ENCODE measurements around the gene BRD1.
A peak's percentile ranks its signal among the peaks of the same experiment; 100 is the strongest.
"Not testable (repeated sequence)": the region's sequence is repeated elsewhere in the genome, so short reads cannot be mapped to it uniquely, and the experiment has no call there.

The BRD1 gene

GRCh38 chr22:49781886-49782285 is 45.8 kb downstream of the BRD1 start:
- not testable (repeated sequence) for DNase-seq

DNA sequence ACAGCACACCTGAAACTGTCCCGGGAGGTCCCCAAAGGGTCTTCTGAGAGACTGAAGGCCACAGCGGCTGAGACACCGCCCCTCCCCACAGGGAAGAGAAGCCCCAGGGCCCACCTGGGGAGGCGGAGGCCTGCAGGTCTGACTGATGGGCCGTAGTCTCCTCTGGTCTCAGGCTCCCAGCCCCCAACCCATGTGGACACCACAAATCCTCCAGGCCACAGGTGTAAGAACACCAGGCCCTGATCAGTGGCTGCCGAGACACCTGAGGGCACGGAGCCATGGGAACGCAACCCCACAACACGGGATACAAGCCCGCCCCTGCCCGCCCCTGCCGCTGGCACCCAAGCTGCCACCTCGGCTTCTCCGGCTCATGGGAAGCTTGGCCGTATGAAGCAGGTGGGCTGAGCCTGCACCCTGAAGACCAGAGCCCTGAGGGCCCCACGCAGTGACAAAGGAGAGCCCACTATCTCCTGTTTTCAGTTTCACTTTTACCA is 46.3 kb downstream of the BRD1 start:
- no peak for DNase-seq

GRCh38 chr22:49780698-49781288 is 46.9 kb downstream of the BRD1 start:
- no peak for DNase-seq

DNA sequence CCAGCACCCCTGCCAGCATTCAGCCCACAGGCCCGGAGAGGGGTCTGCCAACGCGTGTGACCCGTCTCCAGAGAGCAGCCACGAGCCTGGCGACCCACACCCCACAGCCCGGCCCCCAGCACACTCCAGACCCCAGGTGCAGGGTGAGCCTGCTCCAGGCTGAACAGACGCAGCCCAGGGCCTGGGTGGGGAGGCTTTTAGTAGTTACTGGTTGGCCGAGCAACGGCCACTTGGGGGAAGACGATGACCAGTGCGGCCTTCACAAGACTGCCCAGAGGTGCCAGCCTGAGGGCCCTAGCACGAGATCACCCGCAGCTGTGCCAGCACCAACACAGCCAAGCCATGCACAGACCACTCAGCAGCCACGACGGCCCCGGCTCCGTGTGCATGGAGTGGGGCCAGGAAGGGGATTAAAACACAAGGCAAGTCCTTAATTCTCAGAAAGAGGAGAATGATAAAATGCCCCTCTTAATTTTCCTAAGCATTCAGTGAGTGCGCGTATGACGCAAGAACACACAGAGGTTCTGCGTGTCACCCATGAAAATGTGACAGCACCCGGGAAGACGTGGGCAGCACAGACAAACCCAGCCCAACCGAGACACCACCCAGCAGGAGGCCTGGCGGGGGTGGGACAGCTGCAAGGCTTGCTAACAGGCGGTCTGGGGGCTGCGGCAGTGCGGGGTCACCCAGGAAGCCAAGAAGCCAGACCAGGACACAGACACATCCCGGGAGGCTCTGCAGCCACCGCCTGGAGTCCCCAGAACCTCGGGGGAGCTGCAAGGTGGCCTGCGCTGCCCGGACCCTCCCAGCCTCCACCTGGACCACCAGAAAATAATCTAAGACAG is 47.6 kb downstream of the BRD1 start:
- DNase-seq, result no peak

DNA sequence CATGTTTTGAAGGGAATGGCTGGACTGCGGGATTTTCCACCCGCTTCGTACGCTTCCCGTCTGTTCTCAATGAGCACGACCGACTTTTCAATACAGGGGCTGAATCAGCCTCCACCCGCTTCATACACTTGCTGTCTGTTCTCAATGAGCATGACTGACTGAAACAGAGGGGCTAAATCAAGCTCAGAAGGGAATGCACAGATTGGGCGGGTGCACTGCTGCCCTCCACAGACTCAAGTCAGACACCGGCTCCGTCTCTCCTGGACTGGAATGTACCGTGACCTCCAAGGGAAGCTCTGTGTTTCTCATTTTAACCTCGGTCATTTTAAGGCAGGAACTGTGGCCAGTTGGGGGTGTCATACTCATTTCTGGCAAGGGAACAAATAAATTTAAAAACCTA is 48.5 kb downstream of the BRD1 start:
- no peak for DNase-seq

DNA sequence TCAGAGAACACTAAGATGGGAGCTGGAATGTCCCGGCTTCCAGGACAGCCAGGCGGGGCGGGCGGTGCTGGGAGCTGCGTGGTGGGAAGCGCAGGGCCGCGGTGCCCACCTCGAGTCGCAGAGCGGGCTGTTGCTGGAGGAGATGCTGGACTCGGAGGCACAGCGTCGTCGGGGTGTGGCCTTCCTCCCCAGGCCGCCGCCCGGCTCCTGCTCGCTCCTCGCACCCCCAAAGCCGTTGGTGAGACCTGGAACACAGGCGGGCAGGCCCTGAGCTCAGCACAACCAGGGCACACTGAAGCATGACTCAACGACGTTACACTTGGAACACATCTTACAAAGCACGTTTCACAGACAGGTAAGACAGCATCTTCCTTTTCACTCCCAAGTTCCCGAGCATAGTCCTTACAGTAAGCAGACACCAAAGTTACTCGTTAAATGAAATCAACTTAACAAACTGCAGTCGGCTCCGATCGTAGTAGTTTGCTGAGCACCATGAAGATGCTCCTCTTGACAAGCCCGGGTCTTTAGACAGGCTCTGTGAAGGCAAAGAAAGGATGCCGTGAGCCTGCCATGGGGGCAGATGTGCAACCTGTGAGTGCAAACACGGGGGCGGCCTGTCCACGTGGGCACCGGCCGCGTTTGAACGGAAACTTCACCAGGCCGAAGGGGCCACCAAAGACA is 50.0 kb downstream of the BRD1 start:
- no peak for DNase-seq

DNA sequence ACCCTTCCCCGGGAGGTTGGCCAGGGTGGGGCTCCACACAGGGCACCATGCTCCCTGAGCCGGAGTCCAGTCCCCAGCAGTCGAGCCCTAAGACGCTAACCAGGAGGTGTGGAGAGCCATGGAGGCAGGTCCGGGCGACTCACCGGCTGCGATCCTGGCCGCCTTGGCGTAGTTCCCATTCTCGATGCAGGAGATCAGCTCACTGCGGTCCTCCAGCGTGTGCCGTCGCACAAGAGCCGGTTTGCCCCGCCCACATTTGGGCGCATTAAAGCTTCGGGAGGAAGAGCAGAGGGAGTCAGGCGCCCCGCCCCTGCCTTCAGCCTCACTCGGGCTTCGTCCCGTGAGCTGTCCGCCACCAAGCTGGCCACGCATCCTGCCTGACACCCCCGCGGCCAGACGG is 50.8 kb downstream of the BRD1 start:
- no peak for DNase-seq

DNA sequence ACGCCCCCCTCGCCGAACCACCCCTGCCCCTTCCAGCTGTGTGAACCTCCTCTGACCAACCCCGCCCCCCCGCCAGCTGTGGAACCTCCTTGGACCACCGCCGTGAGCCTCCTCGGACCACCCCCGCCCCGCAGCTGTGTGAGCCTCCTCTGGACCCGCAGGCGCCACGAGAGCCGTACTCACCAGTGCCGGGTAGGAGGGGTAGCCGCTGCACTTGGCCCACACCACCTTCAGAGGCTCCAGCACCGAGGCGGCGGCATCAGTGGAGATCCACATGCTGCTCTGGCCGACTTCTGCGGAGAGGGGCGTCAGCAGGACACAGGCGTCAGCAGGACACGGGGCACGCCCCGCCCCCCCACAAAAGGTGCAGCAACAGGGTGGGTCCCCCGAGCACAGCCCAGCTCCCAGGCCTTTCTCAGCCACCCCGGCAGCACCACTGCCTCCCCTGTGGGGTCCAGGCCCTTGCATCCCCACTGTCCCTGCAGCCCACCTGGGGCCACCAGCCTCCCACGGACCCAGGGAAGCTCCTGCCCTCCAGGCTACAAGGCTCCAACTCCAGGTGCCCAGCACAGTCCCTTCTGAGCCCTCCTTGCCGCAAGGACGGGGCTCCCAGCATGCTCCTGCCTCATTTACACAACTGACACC is 51.7 kb downstream of the BRD1 start:
- no peak for DNase-seq

DNA sequence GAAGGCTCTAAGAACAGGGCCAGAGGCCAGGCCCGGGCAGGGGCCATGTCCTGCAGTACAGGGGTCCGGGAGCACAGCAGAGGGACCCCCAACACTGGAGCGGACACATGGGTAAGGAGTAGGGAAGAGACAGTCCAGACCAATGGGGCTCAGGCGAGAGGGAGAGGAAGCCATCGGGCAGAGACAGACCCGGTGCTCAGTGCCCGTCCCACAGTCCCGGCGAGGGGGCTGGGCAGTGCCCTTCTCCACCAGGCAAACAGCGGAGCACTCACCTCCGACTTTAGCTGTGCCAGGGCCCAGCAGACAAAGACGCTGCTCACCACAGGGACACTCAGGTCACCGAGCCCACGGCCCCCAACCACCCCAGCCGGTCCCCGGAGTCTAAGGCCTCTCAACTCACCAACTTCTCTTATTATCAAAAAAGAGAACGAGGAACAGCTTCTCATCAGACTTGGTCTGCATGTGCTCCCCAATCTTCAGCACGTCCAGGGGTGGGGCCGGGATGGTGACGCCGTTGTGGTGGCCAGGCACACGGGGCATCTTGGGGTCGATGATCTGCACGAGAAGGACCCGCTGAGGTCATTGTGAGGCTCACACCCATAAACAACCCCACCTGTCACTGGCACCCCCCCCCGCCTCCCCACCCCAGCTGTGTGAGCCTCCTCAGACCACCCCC is 52.3 kb downstream of the BRD1 start:
- no peak for DNase-seq

GRCh38 chr22:49774499-49775151 is 53.0 kb downstream of the BRD1 start:
- no peak for DNase-seq

GRCh38 chr22:49774046-49774445 is 53.6 kb downstream of the BRD1 start:
- no peak for DNase-seq

- DNase-seq, result no peak
These were observed 54.1 kb downstream of the BRD1 start for GRCh38 chr22:49773531-49773930.

GRCh38 chr22:49772692-49773091 is 55.0 kb downstream of the BRD1 start:
- no peak for DNase-seq

DNA sequence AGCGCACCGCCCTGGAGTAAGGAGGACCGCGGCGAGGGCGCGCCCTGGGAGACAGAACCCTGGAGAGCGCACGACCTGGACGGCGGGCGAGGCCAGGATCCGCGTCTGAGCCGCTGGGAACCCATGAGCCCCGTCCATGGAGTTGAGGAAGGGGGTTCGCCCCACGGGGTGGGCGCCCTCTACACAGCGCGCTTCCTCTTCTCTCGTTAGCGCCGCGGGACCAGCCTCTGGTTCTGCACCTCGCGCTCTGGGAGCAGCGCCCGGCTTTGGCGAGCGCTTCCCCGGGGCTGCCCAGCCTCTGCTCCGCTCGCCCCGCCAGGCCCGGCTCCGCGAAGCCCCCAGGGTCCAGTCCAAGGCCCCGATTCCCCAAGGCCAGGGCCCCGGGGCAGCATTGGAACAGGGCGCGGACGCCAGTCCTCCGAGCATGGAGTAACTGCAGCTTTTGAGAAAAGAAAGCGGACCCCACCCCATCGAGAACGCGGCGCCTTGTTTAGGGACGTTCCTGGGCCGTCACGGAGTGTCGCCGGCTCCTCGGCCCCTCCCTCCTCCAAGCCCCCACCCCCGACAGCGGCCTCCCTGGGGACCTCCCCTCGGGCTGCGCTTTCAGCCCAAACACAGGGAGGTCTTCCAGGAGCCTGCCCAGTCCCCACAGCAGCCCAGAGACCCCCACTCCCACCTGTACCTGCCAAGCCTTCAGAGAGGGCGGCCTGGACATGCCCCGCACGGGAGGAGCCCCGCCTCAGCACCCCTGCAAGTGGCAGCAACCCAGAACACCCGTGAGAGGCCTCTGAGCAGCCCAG is 56.2 kb downstream of the BRD1 start:
- DNase-seq, result no peak

- peak; percentile 31 for DNase-seq
These were observed 57.0 kb downstream of the BRD1 start for GRCh38 chr22:49770547-49771265.

DNA sequence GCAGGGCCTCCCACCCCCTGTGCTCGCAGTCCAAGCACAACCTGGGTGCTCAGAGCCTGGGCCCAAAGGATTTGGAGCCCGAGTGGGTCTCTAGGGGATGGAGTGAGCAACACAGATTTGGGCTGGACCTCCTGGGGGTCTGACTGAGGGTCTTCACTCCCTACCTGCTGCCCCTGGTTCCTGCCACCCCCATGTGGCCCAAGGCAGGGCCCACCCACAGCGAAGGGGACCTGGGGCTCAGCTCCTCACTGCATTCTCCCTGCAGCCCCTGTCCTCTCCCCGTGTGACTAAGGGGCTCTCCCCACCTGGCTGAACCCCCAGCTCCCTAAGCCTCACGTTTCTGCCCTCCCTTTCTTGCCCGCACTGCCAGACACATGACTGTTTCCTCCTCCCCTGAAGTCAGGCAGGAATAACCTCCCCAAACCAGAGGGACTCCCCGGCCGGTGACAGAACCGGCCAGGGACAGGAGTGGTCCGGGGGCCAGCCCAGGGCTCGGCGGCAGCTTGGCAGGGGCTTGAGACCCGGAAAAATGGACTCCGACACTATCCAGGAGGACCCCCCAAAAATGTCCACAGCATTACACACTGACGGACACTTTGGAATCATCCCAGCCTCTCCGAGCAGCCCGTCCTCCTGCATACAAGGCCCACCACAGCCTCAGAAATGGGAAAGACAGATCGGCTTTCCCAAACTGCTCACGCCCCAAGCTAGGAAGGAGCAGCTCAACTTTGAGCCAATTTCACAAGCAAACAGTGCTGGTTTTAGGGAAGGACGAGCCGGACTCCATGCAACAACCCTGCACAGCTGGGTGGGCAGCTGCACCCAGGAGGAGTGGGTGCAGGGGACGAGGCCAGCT is 57.8 kb downstream of the BRD1 start:
- no peak for DNase-seq

DNA sequence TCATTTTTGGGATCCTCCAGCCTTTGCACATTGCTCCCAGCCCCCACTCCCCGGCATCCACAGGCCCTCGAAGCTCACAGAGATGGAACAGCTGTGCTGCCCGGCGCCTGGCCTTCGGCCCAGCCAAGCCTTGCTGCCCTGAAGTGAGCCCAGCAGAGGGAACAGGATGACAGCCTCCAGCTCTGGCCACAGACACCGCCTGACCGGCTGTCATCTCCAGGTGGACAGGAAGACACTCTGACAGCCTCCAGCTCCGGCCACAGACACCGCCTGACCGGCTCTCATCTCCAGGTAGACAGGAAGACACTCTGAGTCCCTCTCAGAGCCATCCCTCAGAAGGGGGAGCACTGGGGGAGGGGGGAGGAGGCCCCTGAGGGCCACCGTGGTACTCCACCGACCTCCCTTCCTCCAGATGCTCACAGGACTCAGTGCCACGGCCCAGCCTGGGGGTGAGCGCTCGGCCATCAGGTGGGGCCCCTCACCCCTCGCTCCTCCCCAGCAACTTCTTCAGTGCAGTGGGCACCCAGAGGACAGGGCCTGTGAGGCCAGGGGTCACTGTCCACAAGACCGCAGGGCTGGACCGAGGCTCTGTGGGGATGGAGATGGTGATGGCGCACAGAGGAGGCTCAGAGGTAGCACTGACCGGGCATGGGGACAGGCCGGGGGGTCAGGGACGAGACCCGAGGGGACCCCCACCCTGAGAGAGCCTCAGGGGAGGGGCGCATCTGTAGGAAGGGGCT is 58.6 kb downstream of the BRD1 start:
- no peak for DNase-seq

GRCh38 chr22:49768077-49768910 is 59.4 kb downstream of the BRD1 start:
- no peak for DNase-seq

Measured in activated CD4-positive, alpha-beta T cell treated with anti-CD3 and anti-CD28 coated beads, Interleukin-10, Interleukin-2, amounts not matched to agents 100 ng/mL and 50 ng/mL, durations not matched to agents 16 hours and 8 hours (primary cell).